Stimulated activated CD4-positive, alpha-beta T cell treated with anti-CD3 and anti-CD28 coated beads, Interleukin-1b, Interleukin-23, amount 100 ng/mL, for 4 hours (primary cell): Measurements from ENCODE around the gene SLC16A3.
A peak's percentile ranks its signal among the peaks of the same experiment; 100 is the strongest.
"Not testable (repeated sequence)": the region's sequence is repeated elsewhere in the genome, so short reads cannot be mapped to it uniquely, and the experiment has no call there.

Source experiments
- DNase-seq, 2 donors: peaks; one replicate each; pipeline ENCODE4 v3.0.0-alpha.2; 2020; ENCODE audit warnings: low read depth in 2 of 2

Gene SLC16A3

DNA sequence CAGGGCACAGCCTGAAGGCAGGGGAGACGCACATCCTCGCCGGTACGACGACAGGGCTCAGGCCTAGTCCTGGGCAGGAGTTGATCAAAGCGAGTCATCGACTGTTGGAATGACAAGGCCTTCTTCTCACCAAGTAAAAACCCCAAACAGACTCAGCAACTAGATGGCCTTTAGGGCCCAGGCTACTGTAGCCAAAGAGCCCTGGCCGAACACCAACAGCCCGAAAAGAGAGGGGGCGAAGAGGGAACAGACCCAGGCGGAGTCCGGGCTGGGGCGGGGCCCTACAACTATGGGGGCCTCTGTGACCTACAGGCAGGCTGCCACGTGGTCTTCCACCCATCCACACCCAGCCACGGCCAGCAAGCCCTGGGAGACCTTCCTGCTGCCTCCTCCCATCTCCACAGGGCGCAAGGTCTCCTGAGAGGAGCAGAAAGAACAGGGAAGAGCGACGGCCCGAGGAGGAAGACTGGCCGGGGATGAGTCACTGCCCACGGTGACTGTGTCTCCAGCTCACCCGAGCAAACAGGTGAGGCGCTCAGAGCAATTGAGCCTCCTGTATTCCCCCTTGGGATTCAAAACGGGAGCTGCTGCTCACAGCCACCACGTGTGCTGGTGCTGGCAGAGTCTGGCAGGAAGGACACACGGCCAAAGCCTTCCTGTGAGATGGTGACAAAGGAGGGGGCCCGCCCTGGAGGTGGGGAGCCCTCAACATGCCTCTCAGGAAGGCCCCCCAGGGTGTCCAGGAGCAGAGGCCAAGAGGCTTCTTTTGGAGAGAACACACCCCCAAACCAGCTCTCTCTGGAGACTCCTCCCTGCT lies 17.7 kb downstream of the SLC16A3 start:
- DNase-seq: no peak

DNA sequence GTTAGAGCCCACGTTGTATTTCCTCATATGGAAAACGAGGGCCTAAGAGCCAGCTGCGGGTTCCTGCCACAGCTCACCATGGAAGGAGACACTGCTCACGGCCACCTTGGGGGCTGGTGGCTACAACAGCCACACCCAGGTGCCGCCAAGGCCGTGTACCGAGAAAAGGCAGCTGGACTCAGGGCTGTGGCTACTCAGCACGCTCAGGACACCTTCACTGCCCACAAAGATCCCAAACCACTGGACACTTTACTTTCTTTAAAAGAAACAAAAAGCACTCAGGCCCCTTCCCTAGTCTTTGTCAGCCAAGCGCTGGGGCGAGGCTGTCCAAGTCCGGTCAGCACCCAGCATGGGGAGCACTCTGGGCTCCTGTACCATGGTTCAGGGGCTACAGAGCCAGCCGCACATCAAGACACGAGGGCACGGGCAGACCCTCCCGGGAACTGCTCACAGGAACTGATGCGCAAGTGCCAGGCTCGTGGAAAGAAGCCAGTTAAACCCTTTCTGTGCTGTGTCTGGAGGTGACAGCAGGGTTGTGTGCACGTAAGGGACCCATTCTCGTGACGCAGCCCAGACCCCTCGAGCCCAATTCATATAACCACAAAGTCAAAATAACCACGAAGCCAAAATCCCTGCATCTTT lies 18.5 kb downstream of the SLC16A3 start:
- DNase-seq: no peak

DNA sequence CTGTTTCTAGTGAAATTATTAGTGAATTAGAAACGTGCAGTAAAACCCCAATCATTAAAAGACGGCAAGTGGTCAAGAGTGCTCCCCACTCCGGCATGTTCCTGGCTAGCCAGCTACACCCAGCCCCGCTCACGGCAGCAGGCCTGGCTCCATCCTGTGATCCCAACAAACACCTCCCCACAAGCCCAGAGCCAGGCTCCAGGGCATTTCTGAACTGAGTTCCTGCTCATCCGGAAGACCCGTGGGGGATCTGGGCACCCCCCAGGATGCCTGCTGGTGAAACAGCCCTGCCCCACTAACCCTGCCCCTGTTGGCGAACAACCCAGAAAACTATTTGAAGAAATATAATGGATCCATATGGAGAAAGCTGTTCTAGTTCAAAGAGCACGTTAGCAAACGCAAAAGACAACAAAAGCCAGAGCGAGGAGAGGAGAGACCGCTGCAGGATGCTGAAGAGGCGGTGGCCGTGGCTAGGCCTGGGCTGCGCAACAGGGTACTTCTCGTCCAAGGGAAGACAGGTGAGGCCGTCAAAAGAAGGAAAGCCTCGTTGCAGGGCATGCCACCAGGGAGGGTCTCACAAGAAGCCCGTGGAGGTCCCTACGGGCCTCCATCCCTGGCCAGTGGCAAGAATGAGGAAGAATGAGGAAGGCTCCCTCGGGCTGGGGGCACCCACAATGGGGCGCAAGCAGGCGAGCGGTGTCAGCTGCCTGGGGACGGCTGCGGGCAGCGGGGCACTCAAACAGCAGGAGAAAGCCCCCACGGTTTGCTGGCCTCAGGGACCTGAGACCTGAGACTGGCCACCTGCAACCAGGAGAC lies 19.2 kb downstream of the SLC16A3 start:
- DNase-seq: no peak

DNA sequence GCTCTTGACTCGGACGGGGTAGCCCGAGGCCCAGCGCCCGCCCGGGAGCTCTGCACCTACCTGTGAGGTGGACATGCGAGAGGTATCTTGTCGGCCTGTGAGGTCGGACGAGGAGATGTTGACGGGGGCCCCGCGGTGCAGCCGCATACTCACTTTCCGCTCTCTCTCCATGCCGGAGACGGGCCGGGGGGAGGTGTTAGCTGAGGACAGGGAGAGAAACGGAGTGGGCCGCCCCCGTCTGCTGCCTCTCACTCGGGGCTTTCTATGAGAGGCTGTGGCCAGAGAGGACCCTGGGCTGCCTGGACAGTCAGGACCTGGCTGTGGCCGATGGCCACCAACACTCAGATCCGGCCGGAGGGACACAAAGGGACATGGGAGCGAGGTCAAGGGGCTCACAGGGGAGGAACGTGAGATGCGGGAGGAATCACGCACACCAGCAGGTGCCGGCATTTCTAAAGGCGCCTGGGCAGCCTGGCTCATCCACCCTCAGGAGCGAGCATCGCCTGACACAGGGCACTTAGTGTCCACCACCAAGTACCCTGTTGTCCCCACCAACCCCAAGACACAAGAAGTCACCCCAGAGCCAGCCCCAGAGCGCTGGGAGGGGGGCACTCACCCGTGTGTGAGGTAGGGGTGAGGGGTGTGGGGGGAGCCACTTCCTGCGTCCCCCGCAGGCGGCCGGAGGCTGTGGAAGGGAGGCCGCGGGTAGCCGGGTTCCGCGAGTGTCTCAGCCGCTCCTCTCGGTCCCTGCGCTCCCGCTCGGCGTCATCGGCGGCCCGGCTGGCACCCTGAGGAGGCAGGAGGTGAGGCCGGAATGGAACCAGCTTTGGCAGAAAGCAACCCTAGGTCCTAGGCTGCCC lies 20.2 kb downstream of the SLC16A3 start:
- DNase-seq: no peak

DNA sequence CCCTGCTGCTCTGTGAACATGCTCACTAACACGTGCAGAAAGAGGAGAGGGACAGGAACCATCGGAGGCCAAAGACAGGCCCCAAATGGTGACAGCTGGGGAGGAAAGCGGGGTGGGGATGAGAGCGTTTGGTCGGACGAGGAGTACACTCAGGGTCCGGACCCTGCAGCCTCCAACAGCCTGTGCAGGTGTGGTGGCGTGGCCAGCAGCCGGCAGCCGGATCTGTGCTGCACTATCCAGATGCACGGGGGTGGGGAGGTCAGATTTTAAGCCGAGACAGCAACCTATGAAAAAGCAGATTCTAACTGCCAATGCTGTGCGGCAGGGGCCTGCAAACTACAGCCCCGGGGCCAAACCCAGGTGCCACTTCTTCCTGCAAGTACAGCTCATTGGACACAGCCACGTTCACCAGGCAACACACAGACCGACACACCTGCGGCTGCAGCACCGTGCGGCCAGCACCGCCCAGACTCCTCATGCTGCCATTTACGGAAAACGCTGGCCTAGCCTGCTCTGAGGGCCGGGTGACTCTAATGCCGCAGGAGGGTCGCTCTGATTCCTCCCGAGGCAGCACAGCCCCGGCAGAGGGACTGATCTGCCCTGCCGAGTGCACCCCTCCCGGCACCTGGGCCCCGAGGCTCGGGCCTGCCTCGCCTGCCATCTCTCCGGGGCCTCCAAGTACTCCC lies 21.2 kb downstream of the SLC16A3 start:
- no peak for DNase-seq

DNA sequence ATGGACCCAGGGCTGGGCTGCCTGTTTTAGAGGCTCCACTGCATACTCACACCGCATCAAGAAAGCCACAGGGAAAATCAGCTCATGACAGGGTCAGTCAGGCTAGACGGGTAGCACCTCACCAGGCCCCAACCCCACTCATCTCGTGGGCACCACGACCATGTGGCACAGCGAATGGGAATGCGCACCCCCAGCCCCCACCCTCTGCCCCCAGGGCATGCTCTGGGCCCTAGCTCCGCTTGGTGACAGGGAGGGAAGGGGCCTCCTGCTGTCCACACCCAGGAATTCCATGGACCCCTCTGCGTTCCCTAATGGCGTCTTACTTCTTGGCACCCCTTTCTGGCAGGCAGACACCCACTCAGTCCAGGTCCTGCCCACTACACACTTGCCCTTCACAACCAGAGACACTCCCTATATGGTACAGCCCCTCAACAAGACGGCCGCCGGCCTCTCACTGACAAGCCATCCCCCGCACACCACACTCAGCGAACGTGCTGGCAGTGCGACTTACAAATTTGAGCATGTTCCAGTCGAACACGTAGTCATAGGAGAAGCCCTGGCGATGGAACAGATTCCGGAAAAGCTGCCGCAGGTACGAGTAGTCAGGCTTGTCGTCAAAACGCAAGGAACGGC lies 22.1 kb downstream of the SLC16A3 start:
- no peak for DNase-seq

DNA sequence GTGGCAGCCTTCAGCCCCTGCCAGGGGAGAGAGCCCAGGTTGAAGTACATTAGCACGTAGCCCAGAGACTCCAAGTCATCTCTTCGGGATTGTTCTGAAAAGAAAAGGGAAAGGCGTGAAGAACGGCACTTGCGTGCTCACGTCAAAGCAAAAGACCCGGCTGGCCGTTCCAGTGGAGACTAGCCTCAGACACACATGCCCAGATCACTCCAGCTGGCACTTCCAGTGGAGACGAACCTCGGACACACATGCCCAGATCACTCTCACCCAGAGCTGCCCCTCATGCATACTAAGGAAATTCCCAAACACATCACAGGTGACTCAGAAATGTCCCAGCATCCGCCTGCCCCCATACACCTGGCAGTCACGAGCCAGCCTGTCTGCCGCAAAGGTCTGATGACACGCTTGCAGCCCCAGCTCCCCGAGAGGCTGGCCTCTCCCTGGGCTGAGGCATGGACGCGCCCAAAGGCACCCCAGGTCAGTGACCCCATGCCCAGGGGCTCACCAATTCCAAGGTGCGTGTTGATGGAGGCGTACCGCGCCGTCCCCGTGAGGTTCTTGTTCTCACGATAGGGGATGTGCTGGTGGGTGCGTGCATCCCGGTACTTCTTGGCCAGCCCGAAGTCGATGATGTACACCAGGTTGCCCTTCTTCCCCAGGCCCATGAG lies 23.8 kb downstream of the SLC16A3 start:
- DNase-seq: no peak

DNA sequence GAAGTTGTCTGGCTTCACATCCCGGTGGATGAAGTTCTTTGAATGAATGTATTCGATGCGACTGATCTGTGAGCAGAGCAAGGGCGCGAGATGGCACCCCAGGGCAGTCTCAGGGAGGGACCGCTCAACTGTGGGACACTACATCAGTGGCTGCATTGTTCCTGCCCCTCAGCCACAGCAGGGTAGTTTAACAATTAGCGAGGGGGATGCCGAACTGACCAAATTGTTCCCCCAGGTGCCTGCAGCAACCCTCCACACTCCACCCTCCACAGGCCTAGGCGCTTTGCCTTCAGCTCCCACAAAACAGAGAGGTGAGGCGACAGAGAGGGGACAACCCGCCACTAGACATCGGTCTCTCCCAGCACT lies 24.3 kb downstream of the SLC16A3 start:
- DNase-seq: no peak

DNA sequence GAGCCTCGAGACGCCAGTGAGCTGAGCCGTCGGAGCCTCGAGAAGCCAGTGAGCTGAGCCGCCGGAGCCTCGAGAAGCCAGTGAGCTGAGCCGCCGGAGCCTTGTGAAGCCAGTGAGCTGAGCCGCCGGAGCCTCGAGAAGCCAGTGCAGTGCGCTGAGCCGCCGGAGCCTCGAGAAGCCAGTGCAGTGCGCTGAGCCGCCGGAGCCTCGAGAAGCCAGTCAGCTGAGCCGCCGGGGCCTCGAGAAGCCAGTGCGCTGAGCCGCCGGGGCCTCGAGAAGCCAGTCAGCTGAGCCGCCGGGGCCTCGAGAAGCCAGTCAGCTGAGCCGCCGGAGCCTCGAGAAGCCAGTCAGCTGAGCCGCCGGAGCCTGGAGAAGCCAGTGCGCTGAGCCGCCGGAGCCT lies 25.3 kb downstream of the SLC16A3 start:
- not testable (repeated sequence) for DNase-seq

DNA sequence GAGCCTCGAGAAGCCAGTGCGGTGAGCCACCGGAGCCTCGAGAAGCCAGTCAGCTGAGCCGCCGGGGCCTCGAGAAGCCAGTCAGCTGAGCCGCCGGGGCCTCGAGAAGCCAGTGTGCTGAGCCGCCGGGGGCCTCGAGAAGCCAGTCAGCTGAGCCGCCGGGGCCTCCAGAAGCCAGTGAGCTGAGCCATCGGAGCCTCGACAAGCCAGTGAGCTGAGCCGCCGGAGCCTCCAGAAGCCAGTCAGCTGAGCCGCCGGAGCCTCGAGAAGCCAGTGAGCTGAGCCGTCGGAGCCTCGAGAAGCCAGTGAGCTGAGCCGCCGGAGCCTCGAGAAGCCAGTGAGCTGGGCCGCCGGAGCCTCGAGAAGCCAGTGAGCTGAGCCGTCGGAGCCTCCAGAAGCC lies 25.9 kb downstream of the SLC16A3 start:
- DNase-seq: not testable (repeated sequence)

DNA sequence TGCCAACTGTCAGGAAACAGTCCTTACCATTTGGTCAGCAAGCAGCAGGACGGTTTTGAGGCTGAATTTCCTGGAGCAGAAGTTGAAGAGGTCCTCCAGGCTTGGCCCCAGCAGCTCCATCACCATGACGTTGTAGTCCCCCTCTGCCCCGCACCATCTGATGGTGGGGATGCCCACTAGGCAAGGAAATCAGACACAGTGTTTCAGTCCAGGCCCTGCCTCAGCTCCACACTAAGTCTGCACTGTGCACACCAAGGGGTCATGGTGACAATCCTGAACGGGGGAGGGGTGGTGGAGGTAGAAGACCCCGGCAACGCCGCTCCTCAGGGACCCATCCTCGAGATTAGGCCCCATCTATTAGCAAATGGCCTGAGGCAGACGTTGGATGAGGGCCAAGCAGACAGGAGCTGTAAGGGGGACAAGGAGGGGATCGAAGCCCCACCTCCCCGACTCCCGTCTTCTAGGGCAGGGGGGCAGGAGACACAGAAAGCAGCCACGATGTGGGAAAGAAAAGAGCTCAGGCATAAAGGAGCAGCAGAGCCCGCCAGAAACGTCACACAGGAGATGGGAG lies 26.6 kb downstream of the SLC16A3 start:
- DNase-seq: no peak

DNA sequence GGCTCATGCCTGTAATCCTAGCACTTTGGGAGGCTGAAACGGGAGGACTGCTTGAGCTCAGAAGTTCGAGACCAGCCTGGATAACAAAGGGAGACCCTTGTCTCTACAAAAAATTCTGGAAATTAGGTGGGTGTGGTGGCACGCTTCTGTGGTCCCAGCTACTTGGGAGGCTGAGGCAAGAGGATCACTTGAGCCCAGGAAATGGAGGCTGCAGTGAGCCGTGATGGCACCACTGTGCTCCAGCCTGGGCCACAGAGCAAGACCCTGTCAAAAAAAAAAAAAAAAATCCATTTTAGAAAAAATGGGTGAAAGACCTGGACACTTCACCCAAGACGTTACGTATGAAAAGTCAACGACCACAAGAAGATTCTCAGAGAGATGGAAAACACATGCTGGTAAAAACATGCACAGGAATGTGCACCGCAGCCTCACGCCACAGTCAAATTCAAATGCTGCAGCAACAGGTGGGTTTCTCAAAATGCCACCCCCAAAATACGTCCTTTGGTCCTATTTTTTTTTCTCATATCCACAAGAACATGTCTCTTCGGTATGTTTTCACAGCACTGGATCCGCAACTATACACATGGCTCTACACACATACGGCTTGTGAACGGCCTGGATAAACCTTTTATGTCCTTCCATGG lies 27.5 kb downstream of the SLC16A3 start:
- no peak for DNase-seq

DNA sequence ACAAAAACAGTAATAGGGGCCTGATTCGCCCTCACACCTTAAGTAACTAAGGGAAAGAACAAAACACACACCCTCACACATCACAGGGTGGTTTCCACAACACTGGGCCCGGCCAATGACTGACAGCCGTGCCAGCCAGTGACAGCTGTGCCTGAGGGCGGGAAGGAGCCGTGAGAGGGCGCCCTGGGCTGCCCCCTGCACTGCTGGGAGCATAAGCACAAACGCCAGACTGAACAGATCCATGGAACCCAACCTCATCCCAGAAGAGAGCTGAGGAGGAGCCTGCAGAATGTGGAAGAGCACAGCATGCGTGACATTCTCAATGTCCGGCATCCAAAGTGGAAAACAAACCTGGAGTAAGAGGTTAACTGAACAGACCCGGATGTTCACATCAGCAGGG lies 28.6 kb downstream of the SLC16A3 start:
- DNase-seq: peak; percentile 45 to 57

DNA sequence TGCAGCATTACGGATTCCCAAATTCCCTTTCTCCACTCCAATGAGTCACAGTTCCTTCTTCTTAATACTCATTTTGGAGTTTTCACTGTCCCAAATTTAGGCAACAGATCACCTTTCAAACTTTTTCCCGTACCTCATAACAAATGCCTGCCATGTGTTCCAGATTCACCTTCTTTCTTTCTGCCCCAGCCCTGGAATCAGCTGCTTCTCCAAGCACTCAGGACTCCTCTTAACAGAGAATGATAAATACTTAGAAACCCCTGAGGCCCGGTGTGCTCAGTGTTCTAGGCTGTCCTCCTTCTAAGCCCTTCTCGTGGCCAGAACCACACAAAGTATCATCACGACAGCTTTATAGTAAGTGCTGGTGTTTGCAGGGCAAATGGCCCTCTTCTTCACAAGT lies 29.7 kb downstream of the SLC16A3 start:
- DNase-seq: no peak

DNA sequence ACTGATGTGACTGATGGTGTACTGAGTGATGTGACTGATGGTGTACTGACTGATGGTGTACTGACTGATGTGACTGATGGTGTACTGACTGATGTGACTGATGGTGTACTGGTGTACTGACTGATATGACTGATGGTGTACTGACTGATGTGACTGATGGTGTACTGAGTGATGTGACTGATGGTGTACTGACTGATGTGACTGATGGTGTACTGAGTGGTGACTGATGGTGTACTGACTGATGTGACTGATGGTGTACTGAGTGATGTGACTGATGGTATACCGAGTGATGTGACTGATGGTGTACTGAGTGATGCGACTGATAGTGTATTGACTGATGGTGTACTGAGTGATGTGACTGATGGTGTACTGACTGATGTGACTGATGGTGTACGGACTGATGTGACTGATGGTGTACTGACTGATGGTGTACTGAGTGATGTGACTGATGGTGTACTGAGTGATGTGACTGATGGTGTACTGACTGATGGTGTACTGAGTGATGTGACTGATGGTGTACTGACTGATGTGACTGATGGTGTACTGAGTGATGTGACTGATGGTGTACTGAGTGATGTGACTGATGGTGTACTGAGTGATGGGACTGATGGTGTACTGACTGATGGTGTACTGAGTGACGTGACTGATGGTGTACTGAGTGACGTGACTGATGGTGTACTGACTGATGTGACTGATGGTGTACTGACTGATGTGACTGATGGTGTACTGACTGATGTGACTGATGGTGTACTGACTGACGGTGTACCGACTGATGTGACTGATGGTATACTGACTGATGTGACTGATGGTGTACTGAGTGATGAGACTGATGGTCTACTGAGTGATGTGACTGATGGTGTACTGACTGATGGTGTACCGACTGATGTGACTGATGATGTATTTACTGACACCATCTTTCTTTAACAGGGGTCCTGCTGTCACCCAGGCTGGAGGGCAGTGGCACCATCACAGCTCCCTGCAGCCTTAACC lies 31.4 kb downstream of the SLC16A3 start:
- DNase-seq: not testable (repeated sequence)

DNA sequence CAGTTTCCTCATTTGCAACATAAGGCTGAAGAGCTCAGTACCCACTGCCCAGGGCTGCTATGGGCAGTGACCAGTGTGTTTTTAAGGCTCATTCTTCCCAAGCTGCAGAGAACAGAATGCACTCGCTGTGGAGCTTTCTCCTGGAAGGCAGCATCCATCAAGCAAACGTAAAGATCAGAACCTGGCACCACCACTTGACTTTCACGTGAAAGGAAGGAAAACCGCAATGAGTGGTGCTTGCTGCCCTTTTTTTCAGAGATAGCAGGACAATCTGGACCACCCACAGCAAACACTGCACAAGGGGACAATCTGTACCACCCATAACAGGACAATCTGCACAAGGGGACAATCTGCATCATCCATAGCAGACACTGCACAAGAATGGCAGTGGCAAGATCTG lies 33.5 kb downstream of the SLC16A3 start:
- no peak for DNase-seq

DNA sequence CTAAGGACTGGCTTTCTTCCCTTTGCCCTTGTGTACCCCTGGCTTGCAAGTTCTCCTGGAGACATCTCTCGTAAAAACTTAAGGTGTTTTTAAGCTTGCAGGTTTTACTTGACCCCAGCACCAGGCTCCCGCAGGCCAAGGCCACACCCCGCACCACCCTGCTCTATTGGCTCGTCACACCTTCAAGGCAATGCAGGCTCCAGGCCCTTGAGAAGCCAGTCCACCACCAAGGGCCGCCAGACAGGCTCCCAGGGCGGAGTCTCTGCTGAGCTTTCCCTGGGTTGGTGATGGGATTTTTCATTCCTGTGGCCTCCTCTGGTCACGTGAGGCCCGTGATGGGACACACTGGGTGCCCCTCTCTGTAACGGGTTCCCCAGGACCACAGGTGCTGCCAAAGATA lies 34.8 kb downstream of the SLC16A3 start:
- DNase-seq: no peak

DNA sequence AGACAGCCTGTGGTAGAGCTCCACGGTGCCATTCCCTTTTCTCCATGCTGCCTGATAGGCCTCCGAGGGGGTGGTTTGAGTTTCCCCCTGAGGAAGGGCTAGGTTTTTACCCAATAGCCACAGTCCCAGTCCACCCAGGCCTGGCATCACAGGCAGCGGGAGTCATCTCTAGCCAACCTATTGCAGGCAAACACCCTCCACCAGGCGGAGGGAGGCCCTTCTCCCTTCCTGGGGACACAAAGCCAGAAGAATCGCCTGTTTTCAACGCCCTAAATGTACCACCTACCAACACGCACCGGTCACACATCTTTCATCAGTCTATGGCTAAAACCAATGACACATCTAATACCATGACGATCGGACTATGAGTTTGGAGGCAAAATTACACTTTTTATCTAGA lies 37.3 kb downstream of the SLC16A3 start:
- no peak for DNase-seq
